ENCODE data around the gene TMEM240. TPM values are rescaled to one million over a fixed set of nuclear protein-coding genes. Genes with fewer than 3 reads are reported as not detected.
"Not testable (repeated sequence)": the region's sequence is repeated elsewhere in the genome, so short reads cannot be mapped to it uniquely, and the experiment has no call there.

TMEM240 gene
- total and polyA plus RNA-seq, 2 of the 8 experiments (the other 6 are each of a cell fraction or from before 2014, with no cell fraction given) = 3.6 to 5.7 TPM

- not testable (repeated sequence) for H3K18ac ChIP-seq (ENCODE audit: extremely low read depth, low read length); H3K14ac ChIP-seq (ENCODE audit: insufficient read length); H4K8ac ChIP-seq (ENCODE audit: extremely low read depth, insufficient read depth, low read length); H3K79me2 ChIP-seq (ENCODE audit: control insufficient read depth in 1 of 2, insufficient read depth in 2 of 2, low read length in 2 of 2); H3K4me2 ChIP-seq (ENCODE audit: insufficient read depth in 1 of 2, low read depth in 2 of 2, low read length in 2 of 2); H2AFZ ChIP-seq (ENCODE audit: low read length); H3K23ac ChIP-seq (ENCODE audit: insufficient read length); H3K23me2 ChIP-seq (ENCODE audit: low read depth, low read length); H2BK120ac ChIP-seq (replicated peaks; ENCODE audit: low read depth, low read length); H3K4me1 ChIP-seq (replicated peaks in 1 of 4; ENCODE audit: control insufficient read depth in 3 of 4, insufficient read depth in 4 of 4, low read length in 3 of 4); H2BK20ac ChIP-seq (ENCODE audit: low read length); H3K27ac ChIP-seq (ENCODE audit: low read depth, low read length); H2BK12ac ChIP-seq (ENCODE audit: low read depth, low read length); H3K27me3 ChIP-seq (replicated peaks in 1 of 4; ENCODE audit: control insufficient read depth in 3 of 4, extremely low read depth in 1 of 4, insufficient read depth in 3 of 4, low read length in 3 of 4); H3K4me3 ChIP-seq (ENCODE audit: extremely low read depth in 1 of 4, insufficient read depth in 2 of 4, low read depth in 3 of 4, low read length in 4 of 4); H2BK5ac ChIP-seq (ENCODE audit: low read depth, low read length); H2AK5ac ChIP-seq (ENCODE audit: low read depth, low read length); FAIRE-seq; H4K20me1 ChIP-seq (replicated peaks in 1 of 2; ENCODE audit: control insufficient read depth in 1 of 2, insufficient read depth in 2 of 2, low read length in 2 of 2); H3K9me3 ChIP-seq (ENCODE audit: insufficient read depth in 2 of 2, low read depth in 1 of 2, low read length in 1 of 2); H3K9ac ChIP-seq (replicated peaks in 1 of 4; ENCODE audit: extremely low read depth in 1 of 4, low read depth in 3 of 4, low read length in 3 of 4); H3K79me1 ChIP-seq (ENCODE audit: low read depth, low read length); H3K56ac ChIP-seq (replicated peaks; ENCODE audit: insufficient read length, low read depth, low read length); H3K4ac ChIP-seq (replicated peaks; ENCODE audit: insufficient read length, low read depth, low read length); H3K36me3 ChIP-seq (ENCODE audit: control insufficient read depth in 2 of 4, insufficient read depth in 4 of 4, low read length in 3 of 4)
- TF ChIP-seq CTCF (IDR thresholded peaks at IDR 0.05; ENCODE audit: control extremely low read depth in 1 of 3, insufficient read depth in 1 of 3, low read depth in 1 of 3, low read length in 3 of 3) (peak; percentile 33 to 46 (median 36)), RAD21 (IDR thresholded peaks at IDR 0.05 in 1 of 2, conservative IDR thresholded peaks at IDR 0.05 in 1 of 2; ENCODE audit: low read depth in 2 of 2, low read length in 2 of 2) (peak in 1 of 2 experiments; percentile 26; a peak in 1 of 4 replicates)
- CTCF ChIA-PET (ENCODE audit: partially characterized antibody) = interaction anchor here (0.6 to 2.4 kb wide), 47 partner anchors 9 to 440 kb away, joined by 3 to 10 read pairs (median 4); no protein-coding TSS in a partner anchor
- POLR2A ChIA-PET (ENCODE audit: partially characterized antibody) = interaction anchor here (0.6 to 1.9 kb wide), 11 partner anchors 13 to 620 kb away, joined by 3 to 7 read pairs (median 3); partner anchors contain the start of gene CCNL2
- DNase-seq (ENCODE audit: low read depth in 1 of 2, low spot score in 2 of 2) = peak; percentile 65 to 83
- WGBS, 2 experiments (ENCODE audit: extremely low coverage in 1 of 2, insufficient coverage in 1 of 2, insufficient read length in 1 of 2, insufficient replicate concordance in 2 of 2, low coverage in 1 of 2, low lambda C conversion rate in 2 of 2, missing lambda C conversion rate in 1 of 2) = 83% methylated on average over 15 of the region's 16 CpGs; no CpG with 5 or more reads in 1 of the 2 experiments
- peak overlapping the region; percentile 94 for H4K91ac ChIP-seq (replicated peaks; ENCODE audit: insufficient read length, low read length)
- peak overlapping the region; percentile 55; the same call in 1 of the 2 replicates for H2BK15ac ChIP-seq (ENCODE audit: low read length)
- H4K5ac ChIP-seq (ENCODE audit: insufficient read length, low read depth, low read length) = peak overlapping the region; percentile 72
Measured at GRCh38 chr1:1504777-1505365, 35.6 kb downstream of the TMEM240 start.
